HG02588 (cell line): ENCODE data around the gene SRD5A3.

Experiments
- ATAC-seq: cut with Tn5 transposase; IDR thresholded peaks from one replicate; pipeline ENCODE4 v1.9.1; 2021; ENCODE audit warnings: mild to moderate bottlenecking, moderate library complexity; ENCODE audit not compliant: unreplicated experiment

SRD5A3 gene

GRCh38 chr4:55405073-55405472, 59.0 kb downstream of the SRD5A3 start:
- ATAC-seq, result no peak

DNA sequence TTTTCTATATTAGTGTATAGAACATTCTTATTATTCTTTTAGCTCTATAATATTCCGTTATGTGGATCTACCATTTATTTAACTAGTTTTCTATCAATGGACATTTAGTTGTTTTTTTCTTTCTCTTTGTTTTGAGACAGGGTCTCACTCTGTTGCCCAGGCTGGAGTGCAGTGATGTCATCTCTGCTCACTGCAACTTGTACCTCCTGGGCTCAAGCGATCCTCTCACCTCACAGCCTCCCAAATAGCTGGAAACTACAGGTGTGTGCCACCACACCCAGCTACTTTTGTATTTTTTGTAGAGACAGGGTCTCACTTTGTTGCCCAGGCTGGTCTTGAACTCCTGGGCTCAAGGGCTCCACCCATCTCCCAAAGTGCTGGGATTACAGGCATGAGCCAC, 60.5 kb downstream of the SRD5A3 start:
- ATAC-seq, result no peak

DNA sequence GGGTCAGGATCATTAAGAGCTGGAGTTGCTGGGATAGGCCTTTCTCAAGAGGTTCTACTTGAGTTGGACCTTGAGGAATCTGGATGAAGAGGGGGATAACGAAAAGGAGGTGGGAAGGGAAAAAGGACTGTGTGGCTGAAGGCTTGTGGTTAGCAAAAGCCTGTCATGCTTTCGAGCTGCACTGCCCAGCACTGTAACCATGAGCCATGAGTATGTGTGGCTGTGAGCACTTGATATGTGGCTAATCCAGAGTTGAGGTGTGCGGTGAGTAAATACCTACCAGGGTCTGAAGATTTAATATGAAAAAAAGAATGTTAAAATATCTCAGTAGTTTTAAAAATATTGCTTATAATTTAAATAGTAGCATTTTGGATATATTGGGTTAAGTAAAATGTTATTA, 61.1 kb downstream of the SRD5A3 start:
- ATAC-seq, result no peak

DNA sequence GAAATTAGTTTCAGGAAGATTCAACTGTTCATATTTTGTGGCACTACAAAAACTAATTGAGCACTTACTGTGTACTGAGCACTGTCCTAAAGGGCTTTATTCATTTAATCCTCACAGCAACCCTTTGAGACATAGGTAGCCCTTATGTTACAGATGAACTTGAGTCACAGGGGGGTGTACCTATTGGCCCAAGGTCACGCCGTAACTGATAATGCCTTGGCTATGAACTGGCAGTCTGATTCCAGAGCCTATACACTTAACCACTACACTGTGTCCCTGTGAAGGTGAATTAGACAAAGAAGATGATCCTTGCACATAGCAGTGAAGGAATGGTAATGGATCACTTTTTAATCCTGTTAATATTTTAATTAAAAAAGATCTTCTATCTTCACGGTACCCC, 61.7 kb downstream of the SRD5A3 start:
- ATAC-seq, result no peak

- peak; percentile 63 for ATAC-seq
Observed at GRCh38 chr4:55409468-55410171, 63.6 kb downstream of the SRD5A3 start.

DNA sequence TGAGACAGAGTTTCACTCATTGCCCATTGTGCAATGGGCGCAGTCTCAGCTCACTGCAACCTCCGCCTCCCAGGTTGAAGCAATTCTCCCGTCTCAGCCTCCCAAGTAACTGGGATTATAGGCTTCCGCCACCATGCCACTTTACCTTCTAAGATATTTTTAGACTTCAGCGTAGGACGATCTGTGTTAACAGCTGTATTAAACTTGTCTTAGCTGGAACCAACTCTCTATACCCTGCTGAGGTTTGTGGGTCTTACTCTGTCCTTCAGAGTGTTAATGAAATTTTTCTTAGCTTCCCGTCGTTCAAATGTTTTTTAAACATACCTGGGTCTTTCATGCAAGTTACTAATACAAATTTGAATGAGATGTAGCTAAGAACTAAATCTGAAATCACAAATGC, 64.4 kb downstream of the SRD5A3 start:
- no peak for ATAC-seq

GRCh38 chr4:55411621-55412020, 65.6 kb downstream of the SRD5A3 start:
- no peak for ATAC-seq

- no peak for ATAC-seq
Observed at GRCh38 chr4:55416176-55416575, 70.1 kb downstream of the SRD5A3 start.
